H9 (cell line): ENCODE data around the gene CARD19. TPM values are rescaled to one million over a fixed set of nuclear protein-coding genes. Genes with fewer than 3 reads are reported as not detected.

Experiments used
- DNase-seq: peaks from one replicate; pipeline ENCODE4 v3.0.0-alpha.2; 2017
- H2AFZ ChIP-seq: one replicate; pipeline ENCODE4 v1.6.1; 2013; ENCODE audit warnings: mild to moderate bottlenecking, low read length, control low read depth, moderate library complexity
- H2AK5ac ChIP-seq: 2 replicates; pipeline ENCODE4 v1.6.1; 2013; ENCODE audit warnings: low read length, control low read depth, mixed read lengths; ENCODE audit not compliant: insufficient read length
- H2BK120ac ChIP-seq: one replicate; pipeline ENCODE4 v1.6.1; 2013; ENCODE audit warnings: low read depth, mild to moderate bottlenecking, low read length, control low read depth, inconsistent platforms; ENCODE audit not compliant: poor library complexity, severe bottlenecking
- H2BK12ac ChIP-seq: 2 replicates; pipeline ENCODE4 v1.6.1; 2013; ENCODE audit warnings: low read length, control low read depth, mixed read lengths, low read depth; ENCODE audit not compliant: insufficient read length
- H2BK15ac ChIP-seq: 2 replicates; pipeline ENCODE4 v1.6.1; 2013; ENCODE audit warnings: low read depth, low read length, control low read depth
- H2BK20ac ChIP-seq: one replicate; pipeline ENCODE4 v1.6.1; 2013; ENCODE audit warnings: low read depth, mild to moderate bottlenecking, low read length, control low read depth, inconsistent platforms; ENCODE audit not compliant: poor library complexity, severe bottlenecking
- H2BK5ac ChIP-seq: 2 replicates; pipeline ENCODE4 v1.6.1; 2013; ENCODE audit warnings: low read length, control low read depth, mixed read lengths; ENCODE audit not compliant: insufficient read length
- H3K14ac ChIP-seq: 2 replicates; pipeline ENCODE4 v1.6.1; 2013; ENCODE audit warnings: low read length, control low read depth; ENCODE audit not compliant: insufficient read depth
- H3K18ac ChIP-seq: 2 replicates; pipeline ENCODE4 v1.6.1; 2013; ENCODE audit warnings: low read depth, mild to moderate bottlenecking, mixed read lengths, low read length, control low read depth; ENCODE audit not compliant: insufficient read length
- H3K23ac ChIP-seq: 2 replicates; pipeline ENCODE4 v1.6.1; 2013; ENCODE audit warnings: low read length, control low read depth, mixed read lengths, low read depth; ENCODE audit not compliant: insufficient read length
- H3K23me2 ChIP-seq: 2 replicates; pipeline ENCODE4 v1.6.1; 2013; ENCODE audit warnings: low read depth, mild to moderate bottlenecking, mixed read lengths, low read length, control low read depth; ENCODE audit not compliant: insufficient read length, poor library complexity, severe bottlenecking
- H3K27ac ChIP-seq: 2 replicates; pipeline ENCODE4 v1.5.1; 2013; ENCODE audit warnings: low read length, control low read depth, mixed read lengths, low read depth; ENCODE audit not compliant: insufficient read length
- H3K27me3 ChIP-seq: 2 replicates; pipeline ENCODE4 v1.6.1; 2013; ENCODE audit warnings: low read length, control low read depth, inconsistent platforms; ENCODE audit not compliant: insufficient read depth
- H3K4ac ChIP-seq: 2 replicates; pipeline ENCODE4 v1.6.1; 2013; ENCODE audit warnings: low read depth, mild to moderate bottlenecking, control low read depth, inconsistent platforms, low read length, moderate library complexity
- H3K4me1 ChIP-seq: 2 replicates; pipeline ENCODE4 v1.6.1; 2013; ENCODE audit warnings: low read length, control low read depth, inconsistent platforms; ENCODE audit not compliant: insufficient read depth
- H3K4me2 ChIP-seq: 2 replicates; pipeline ENCODE4 v1.6.1; 2013; ENCODE audit warnings: low read length, control low read depth, mixed read lengths; ENCODE audit not compliant: insufficient read length, insufficient read depth
- H3K56ac ChIP-seq: 2 replicates; pipeline ENCODE4 v1.6.1; 2013; ENCODE audit warnings: low read depth, mild to moderate bottlenecking, mixed read lengths, low read length, control low read depth; ENCODE audit not compliant: insufficient read length
- H3K79me1 ChIP-seq: 2 replicates; pipeline ENCODE4 v1.6.1; 2013; ENCODE audit warnings: low read depth, mild to moderate bottlenecking, moderate library complexity, low read length, control low read depth, inconsistent platforms; ENCODE audit not compliant: insufficient read depth, poor library complexity, severe bottlenecking
- H3K79me2 ChIP-seq: 2 replicates; pipeline ENCODE4 v1.6.1; 2013; ENCODE audit warnings: low read length, control low read depth, inconsistent platforms; ENCODE audit not compliant: insufficient read depth
- H3K9ac ChIP-seq: 2 replicates; pipeline ENCODE4 v1.6.1; 2013; ENCODE audit warnings: low read length, control low read depth, mixed read lengths; ENCODE audit not compliant: insufficient read length; ENCODE audit errors: extremely low read depth
- H3K9me3 ChIP-seq: one replicate; pipeline ENCODE4 v1.6.1; 2013; ENCODE audit warnings: low read depth, low read length, inconsistent platforms; ENCODE audit not compliant: control insufficient read depth
- H3T11ph ChIP-seq: one replicate; pipeline ENCODE4 v1.6.1; 2013; ENCODE audit warnings: mild to moderate bottlenecking, low read length, control low read depth, inconsistent platforms
- H4K20me1 ChIP-seq: one replicate; pipeline ENCODE4 v1.6.1; 2013; ENCODE audit not compliant: control insufficient read depth, insufficient read length, insufficient read depth
- H4K5ac ChIP-seq: 2 replicates; pipeline ENCODE4 v1.6.1; 2013; ENCODE audit warnings: low read depth, mild to moderate bottlenecking, mixed read lengths, low read length, control low read depth; ENCODE audit not compliant: insufficient read length
- H4K8ac ChIP-seq: replicated peaks from 2 replicates; pipeline ENCODE4 v1.6.1; 2013; ENCODE audit warnings: low read length, control low read depth, mixed read lengths, low read depth; ENCODE audit not compliant: insufficient read length
- H4K91ac ChIP-seq: 2 replicates; pipeline ENCODE4 v1.6.1; 2013; ENCODE audit warnings: low read depth, mild to moderate bottlenecking, moderate library complexity, mixed read lengths, low read length, control low read depth; ENCODE audit not compliant: insufficient read length
- H3K27ac Mint-ChIP-seq, 3 experiments: 2 replicates in 2 of 3; 3 replicates in 1 of 3; pipeline ENCODE4 v1.8.0; 2020 to 2021; ENCODE audit warnings: mixed read lengths in 3 of 3, mild to moderate bottlenecking in 1 of 3, moderate library complexity in 1 of 3
- H3K27me3 Mint-ChIP-seq: 2 replicates; pipeline ENCODE4 v1.8.0; 2021; ENCODE audit warnings: low read depth, mild to moderate bottlenecking, moderate library complexity, mixed read lengths
- H3K36me3 Mint-ChIP-seq, 3 experiments: 2 replicates in 2 of 3; 3 replicates in 1 of 3; pipeline ENCODE4 v1.8.0; 2020 to 2021; ENCODE audit warnings: low read depth in 3 of 3, mixed read lengths in 3 of 3; ENCODE audit not compliant: insufficient read depth in 1 of 3
- H3K4me1 Mint-ChIP-seq, 2 experiments: 2 replicates each; pipeline ENCODE4 v1.8.0; 2020; ENCODE audit warnings: mixed read lengths in 2 of 2
- H3K4me3 Mint-ChIP-seq, 2 experiments: 2 replicates in 1 of 2; 3 replicates in 1 of 2; pipeline ENCODE4 v1.8.0; 2020 to 2021; ENCODE audit warnings: mild to moderate bottlenecking in 2 of 2, mixed read lengths in 2 of 2, moderate library complexity in 1 of 2
- H3K9me3 Mint-ChIP-seq, 2 experiments: 2 replicates in 1 of 2; 3 replicates in 1 of 2; pipeline ENCODE4 v1.8.0; 2020; ENCODE audit warnings: mild to moderate bottlenecking in 2 of 2, mixed read lengths in 2 of 2, moderate library complexity in 1 of 2
- CTCF ChIP-seq: fragments of 200-600 bp; sonication (generic); conservative IDR thresholded peaks from 3 replicates; pipeline ENCODE4 v1.8.0; 2021; ENCODE audit warnings: antibody characterized with exemption, mild to moderate bottlenecking
- WGBS: extraction: QIAGEN DNeasy Blood & Tissue Kit; methylation state at CpG from one replicate; pipeline ENCODE4 v1.1.7; 2013; ENCODE audit warnings: missing lambda C conversion rate, low lambda C conversion rate, mixed read lengths; ENCODE audit not compliant: insufficient read length; ENCODE audit errors: extremely low coverage; 5-methylcytosine and 5-hydroxymethylcytosine counted together
- total RNA-seq: library from RNA; stranded (reverse); gene quantifications from 2 replicates; pipeline ENCODE4 v1.2.1, GENCODE V29; 2021

The CARD19 gene
- total RNA-seq, 1 experiment from 2014 or later: 21.4 TPM

DNA sequence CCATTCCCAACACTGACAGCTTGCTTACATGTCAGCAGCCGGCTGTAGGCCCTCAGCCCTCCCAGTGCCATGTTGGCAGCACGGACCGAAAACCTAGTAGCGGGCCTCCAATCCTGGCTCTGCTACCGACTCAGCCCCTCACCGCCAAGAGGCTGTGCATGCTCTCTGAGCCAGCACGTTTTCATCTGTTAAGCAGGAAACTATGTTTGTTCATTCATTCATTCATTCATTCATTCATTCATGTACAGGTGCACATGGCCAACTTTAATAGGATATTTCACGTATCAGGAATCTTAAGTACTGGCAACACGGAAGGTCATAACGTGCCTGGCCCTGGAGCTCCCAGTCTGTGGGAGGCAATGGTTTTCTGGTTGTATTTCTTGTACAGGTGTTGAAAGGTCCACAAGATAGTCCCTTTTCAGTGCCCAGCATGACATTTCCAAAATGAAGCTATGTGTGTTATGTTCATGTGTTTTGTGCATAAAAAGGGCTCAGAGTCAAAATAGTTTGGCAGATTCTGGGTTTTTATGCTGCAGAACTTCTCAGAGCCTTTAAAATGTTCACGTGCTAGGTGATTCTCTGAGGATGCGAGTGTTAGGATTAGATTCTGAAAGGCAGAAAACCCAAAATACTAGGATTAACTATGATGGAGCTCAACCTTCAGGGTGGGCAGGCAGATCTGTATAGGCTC lies 19.8 kb upstream of the CARD19 start:
- H3K4me1 Mint-ChIP-seq: no peaks in the 10 kb centered on the region
- no CpG with 5 or more reads among the region's 12 CpGs for WGBS
- no peak overlapping the region for H2AFZ ChIP-seq

More for the DNA sequence above, 19.8 kb upstream of the CARD19 start:
- Histone ChIP-seq H3K9me3 (no peaks in the 10 kb centered on the region), H3K4ac (no peak overlapping the region), H4K20me1 (no peaks in the 10 kb centered on the region), H2BK15ac (no peak overlapping the region), H3K4me2 (no peak overlapping the region), H2BK20ac (no peak overlapping the region), H2BK12ac (no peak overlapping the region), H3K23me2 (no peaks in the 10 kb centered on the region), H4K91ac (no peak overlapping the region), H3T11ph (no peak overlapping the region), H3K9ac (no peak overlapping the region), H4K5ac (no peak overlapping the region), H4K8ac (no peak overlapping the region), H3K56ac (no peak overlapping the region), H2BK120ac (no peak overlapping the region), H3K14ac (no peak overlapping the region), H3K23ac (no peak overlapping the region), H3K79me2 (no peaks in the 10 kb centered on the region), H2BK5ac (no peak overlapping the region), H3K18ac (no peak overlapping the region), H2AK5ac (no peak overlapping the region), H3K27ac (no peak overlapping the region), H3K27me3 (no peaks in the 10 kb centered on the region), H3K4me1 (no peaks in the 10 kb centered on the region), H3K79me1 (no peaks in the 10 kb centered on the region)
- Mint-ChIP-seq H3K9me3 (no peaks in the 10 kb centered on the region), H3K36me3 (peaks cover 0 to 2% (median 0%) of the 10 kb centered on the region in 3 experiments; a peak in 2 of 7 replicates), H3K27ac (no peak overlapping the region), H3K27me3 (no peaks in the 10 kb centered on the region), H3K4me3 (no peak overlapping the region)
- no peak for TF ChIP-seq CTCF
- no peak for DNase-seq
